Upper lobe of right lung (tissue), 1 donor: ENCODE results near the gene GLP2R. TPM values are rescaled to one million over a fixed set of nuclear protein-coding genes. Genes with fewer than 3 reads are reported as not detected.
"Not testable (repeated sequence)": the region's sequence is repeated elsewhere in the genome, so short reads cannot be mapped to it uniquely, and the experiment has no call there.

ENCODE experiments used
- ATAC-seq: fragments of 200-7000 bp; cut with Tn5 transposase; one replicate; pipeline ENCODE4 v1.9.1; 2020; ENCODE audit warnings: mild to moderate bottlenecking, moderate library complexity
- DNase-seq: peaks from one replicate; pipeline ENCODE4 v3.0.0-alpha.2; 2020
- H3K27ac ChIP-seq: fragments of 200-600 bp; one replicate; pipeline ENCODE4 v1.8.0; 2022
- H3K27me3 ChIP-seq: fragments of 200-600 bp; one replicate; pipeline ENCODE4 v1.8.0; 2022; ENCODE audit warnings: mild to moderate bottlenecking
- H3K36me3 ChIP-seq: fragments of 200-600 bp; one replicate; pipeline ENCODE4 v1.8.0; 2022
- H3K4me1 ChIP-seq: fragments of 200-600 bp; one replicate; pipeline ENCODE4 v1.8.0; 2022
- H3K4me3 ChIP-seq: fragments of 200-600 bp; one replicate; pipeline ENCODE4 v1.8.0; 2022; ENCODE audit warnings: mild to moderate bottlenecking
- H3K9me3 ChIP-seq: fragments of 200-600 bp; one replicate; pipeline ENCODE4 v1.8.0; 2022
- intact Hi-C: fragments of 100-400 bp; cut with DNase I; formaldehyde crosslinking; loops from one replicate; pipeline ENCODE4 v1.11.0; 2022
- long read RNA-seq: library from polyadenylated mRNA; unstranded; transcript quantifications from one replicate; pipeline ENCODE4 v2.0.0, GENCODE V29; 2021
- total RNA-seq: library from RNA; stranded (reverse); fragmentation: NEBNext Ultra II Directional; extraction: Animal tissue kit (Norgen Biotek cat#: 25700); gene quantifications from one replicate; pipeline ENCODE4 v1.2.1, GENCODE V29; 2021
- TF ChIP-seq, protein P1 (sequence below): fragments of 200-600 bp; IDR thresholded peaks from one replicate; pipeline ENCODE4 v1.8.0; 2022; ENCODE audit warnings: antibody characterized with exemption
- donor health status: DM: no; HTN: yes; CAD: no; lungs with severe emphysema.

GLP2R gene, protein sequence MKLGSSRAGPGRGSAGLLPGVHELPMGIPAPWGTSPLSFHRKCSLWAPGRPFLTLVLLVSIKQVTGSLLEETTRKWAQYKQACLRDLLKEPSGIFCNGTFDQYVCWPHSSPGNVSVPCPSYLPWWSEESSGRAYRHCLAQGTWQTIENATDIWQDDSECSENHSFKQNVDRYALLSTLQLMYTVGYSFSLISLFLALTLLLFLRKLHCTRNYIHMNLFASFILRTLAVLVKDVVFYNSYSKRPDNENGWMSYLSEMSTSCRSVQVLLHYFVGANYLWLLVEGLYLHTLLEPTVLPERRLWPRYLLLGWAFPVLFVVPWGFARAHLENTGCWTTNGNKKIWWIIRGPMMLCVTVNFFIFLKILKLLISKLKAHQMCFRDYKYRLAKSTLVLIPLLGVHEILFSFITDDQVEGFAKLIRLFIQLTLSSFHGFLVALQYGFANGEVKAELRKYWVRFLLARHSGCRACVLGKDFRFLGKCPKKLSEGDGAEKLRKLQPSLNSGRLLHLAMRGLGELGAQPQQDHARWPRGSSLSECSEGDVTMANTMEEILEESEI
- 1.8 TPM for total RNA-seq
- long read RNA-seq, full-length matches to known transcripts: 2 of 4 reads
- long read RNA-seq, partial matches to known transcripts: 0 of 4 reads
- long read RNA-seq, other reads (novel, unspliced or antisense): 2 of 4 reads

DNA sequence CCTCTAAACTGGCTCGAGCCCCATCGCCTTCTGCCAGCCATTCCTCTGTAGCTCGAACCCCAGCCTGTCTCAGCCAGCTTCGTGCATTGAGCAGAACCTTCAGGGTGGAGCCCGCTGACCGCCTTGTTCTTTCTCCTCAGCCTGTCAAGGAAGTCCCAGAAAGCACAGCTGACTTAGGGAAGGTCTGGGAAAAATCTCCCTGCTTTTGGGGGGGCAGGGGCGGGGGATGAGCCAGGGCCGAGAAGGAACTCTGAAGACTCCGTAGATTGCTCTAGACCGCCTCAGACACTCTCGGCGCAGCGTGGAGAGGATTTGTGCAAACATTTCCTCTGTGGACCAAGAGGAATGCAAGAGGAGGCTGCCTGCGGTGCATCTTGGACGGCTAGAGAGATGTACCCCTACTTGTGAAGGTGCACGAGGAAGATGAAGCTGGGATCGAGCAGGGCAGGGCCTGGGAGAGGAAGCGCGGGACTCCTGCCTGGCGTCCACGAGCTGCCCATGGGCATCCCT lies at the start of gene GLP2R:
TSS of gene GLP2R (plus strand) at position 284 of the 510 bp plus-strand sequence. CDS start at position 424, 140 bp downstream.
- Histone ChIP-seq H3K4me1 (no peaks in the 10 kb centered on the region), H3K27ac (no peak within 1 kb of the TSS), H3K36me3 (no peaks in the 10 kb centered on the region), H3K9me3 (no peaks in the 10 kb centered on the region), H3K4me3 (no peak within 1 kb of the TSS), H3K27me3 (peaks cover 15% of the 10 kb centered on the region)
- no peak for ATAC-seq
- TF ChIP-seq, protein P1, sequence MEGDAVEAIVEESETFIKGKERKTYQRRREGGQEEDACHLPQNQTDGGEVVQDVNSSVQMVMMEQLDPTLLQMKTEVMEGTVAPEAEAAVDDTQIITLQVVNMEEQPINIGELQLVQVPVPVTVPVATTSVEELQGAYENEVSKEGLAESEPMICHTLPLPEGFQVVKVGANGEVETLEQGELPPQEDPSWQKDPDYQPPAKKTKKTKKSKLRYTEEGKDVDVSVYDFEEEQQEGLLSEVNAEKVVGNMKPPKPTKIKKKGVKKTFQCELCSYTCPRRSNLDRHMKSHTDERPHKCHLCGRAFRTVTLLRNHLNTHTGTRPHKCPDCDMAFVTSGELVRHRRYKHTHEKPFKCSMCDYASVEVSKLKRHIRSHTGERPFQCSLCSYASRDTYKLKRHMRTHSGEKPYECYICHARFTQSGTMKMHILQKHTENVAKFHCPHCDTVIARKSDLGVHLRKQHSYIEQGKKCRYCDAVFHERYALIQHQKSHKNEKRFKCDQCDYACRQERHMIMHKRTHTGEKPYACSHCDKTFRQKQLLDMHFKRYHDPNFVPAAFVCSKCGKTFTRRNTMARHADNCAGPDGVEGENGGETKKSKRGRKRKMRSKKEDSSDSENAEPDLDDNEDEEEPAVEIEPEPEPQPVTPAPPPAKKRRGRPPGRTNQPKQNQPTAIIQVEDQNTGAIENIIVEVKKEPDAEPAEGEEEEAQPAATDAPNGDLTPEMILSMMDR: no peak
- DNase-seq: no peak
- intact Hi-C loops: no loop called here

DNA sequence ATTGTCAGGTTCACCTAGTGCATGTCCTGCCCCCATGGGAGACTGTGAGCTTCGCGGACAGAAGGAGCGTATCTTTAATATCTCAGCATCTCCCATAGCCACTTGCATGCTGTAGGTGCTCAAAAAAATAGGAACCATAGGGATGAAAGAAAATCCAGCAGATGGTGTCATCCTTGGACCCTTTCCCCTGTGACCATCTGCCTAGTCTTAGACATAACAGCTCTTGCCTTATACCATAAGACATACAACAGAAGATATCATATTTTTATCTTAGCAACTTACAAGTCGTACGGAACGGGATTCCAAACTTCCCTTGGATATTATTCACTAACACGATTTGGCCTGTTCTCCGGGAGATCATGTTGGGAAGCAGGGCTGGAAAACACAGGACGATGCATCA lies 48.8 kb upstream of the GLP2R start:
- Histone ChIP-seq H3K4me3 (no peak overlapping the region), H3K4me1 (no peaks in the 10 kb centered on the region), H3K9me3 (no peaks in the 10 kb centered on the region), H3K27ac (no peak overlapping the region), H3K36me3 (no peaks in the 10 kb centered on the region), H3K27me3 (peaks cover 8% of the 10 kb centered on the region)
- no peak for DNase-seq
- intact Hi-C loops: no loop called here
- TF ChIP-seq, protein P1: no peak
- ATAC-seq: no peak

DNA sequence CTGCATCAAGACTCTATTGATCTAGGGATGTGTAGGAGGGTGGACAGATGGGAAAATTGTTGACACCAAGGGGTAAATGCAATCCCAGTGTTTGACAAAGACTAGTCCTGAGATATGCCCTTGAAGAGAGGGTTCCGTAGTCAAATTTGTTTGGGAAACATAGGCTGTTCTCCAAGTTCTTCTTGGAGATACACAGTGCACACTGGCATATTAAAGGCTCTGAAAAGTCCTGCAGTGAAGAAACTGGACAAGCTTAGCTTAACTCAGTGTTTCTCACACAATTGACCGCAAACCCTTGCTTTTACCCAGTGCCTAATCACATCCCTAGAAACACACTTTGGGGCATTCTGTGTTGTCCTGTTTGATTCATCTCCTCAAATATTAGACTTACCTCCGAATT lies 45.2 kb upstream of the GLP2R start:
- TF ChIP-seq, protein P1: no peak
- intact Hi-C loops: no loop called here
- no peaks in the 10 kb centered on the region for H3K4me1 ChIP-seq
- no peaks in the 10 kb centered on the region for H3K36me3 ChIP-seq
- no peak overlapping the region for H3K27ac ChIP-seq
- no peaks in the 10 kb centered on the region for H3K9me3 ChIP-seq
- DNase-seq (no peak), ATAC-seq (no peak)
- no peak overlapping the region for H3K4me3 ChIP-seq
- H3K27me3 ChIP-seq: peaks cover 8% of the 10 kb centered on the region

DNA sequence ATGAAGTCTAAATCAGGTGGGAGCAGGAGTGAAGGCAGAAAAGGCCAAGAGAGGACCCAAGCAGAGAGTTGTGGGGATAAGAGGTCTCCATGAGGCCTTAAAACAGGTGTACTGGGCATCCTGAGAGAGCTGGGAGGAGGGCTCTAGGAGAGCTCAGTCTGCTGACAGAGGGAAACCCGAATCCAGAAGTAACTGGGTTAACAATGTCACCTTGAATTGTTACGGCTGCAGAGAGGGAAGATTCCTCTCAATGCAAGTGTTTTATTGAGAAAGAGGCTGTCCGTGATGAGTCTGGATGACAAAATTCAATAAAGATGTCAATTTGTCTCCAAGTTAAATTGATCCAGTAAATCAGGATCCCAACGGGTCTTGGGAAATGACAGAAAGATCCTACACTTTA lies 42.7 kb upstream of the GLP2R start:
- ATAC-seq: no peak
- no peaks in the 10 kb centered on the region for H3K36me3 ChIP-seq
- H3K4me1 ChIP-seq: no peaks in the 10 kb centered on the region
- peaks cover 8% of the 10 kb centered on the region for H3K27me3 ChIP-seq
- no peaks in the 10 kb centered on the region for H3K9me3 ChIP-seq
- H3K27ac ChIP-seq: no peak overlapping the region
- TF ChIP-seq, protein P1: no peak
- DNase-seq: no peak
- intact Hi-C loops: no loop called here
- no peak overlapping the region for H3K4me3 ChIP-seq

DNA sequence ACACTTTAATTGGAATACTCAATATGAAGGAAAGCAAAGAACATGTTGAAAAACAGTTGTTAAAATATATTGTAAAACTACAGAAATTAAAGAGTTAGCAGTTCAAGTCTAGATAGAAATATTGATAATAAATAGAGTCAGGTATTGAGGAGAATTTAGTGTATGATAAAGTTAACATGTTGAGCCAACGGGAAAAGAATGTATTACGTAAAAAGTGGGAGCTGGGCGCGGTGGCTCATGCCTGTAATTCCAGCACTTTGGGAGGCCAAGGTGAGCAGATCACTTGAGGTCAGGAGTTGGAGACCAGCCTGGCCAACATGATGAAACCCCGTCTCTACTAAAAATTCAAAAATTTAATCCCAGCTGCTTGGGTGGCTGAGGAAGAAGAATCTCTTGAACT lies 42.3 kb upstream of the GLP2R start:
- H3K36me3 ChIP-seq, H3K4me3 ChIP-seq, DNase-seq, H3K27ac ChIP-seq, H3K27me3 ChIP-seq, H3K9me3 ChIP-seq, ATAC-seq, intact Hi-C loops, H3K4me1 ChIP-seq: not testable (repeated sequence)

DNA sequence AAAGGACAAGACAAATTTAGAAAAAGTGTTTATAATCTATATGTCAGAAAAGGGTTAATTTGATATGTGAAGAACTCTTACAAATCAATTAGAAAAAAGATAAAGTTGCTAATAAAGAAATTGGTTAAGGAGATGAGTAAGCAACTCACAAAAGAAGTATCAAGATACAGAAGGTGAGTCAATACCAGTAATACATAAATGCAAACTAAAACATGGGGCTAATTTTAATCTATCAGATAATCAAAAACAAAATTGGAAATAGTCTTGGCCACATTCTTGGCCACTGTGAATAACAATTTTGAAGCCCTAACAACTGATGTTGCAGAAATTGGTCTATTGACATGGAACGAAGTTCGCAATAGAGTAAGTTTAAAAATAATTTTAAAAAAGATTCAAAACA lies 41.2 kb upstream of the GLP2R start:
- H3K9me3 ChIP-seq: no peaks in the 10 kb centered on the region
- H3K36me3 ChIP-seq: no peaks in the 10 kb centered on the region
- peaks cover 8% of the 10 kb centered on the region for H3K27me3 ChIP-seq
- no peak overlapping the region for H3K27ac ChIP-seq
- TF ChIP-seq, protein P1: no peak
- ATAC-seq (no peak), DNase-seq (no peak)
- intact Hi-C loops: no loop called here
- H3K4me3 ChIP-seq: no peak overlapping the region
- no peaks in the 10 kb centered on the region for H3K4me1 ChIP-seq
